GM18858 (cell line): ENCODE results near the gene LIPE.
"Not testable (repeated sequence)": the region's sequence is repeated elsewhere in the genome, so short reads cannot be mapped to it uniquely, and the experiment has no call there.

Source experiments
- ATAC-seq: cut with Tn5 transposase; IDR thresholded peaks from one replicate; pipeline ENCODE4 v1.9.1; 2021; ENCODE audit not compliant: unreplicated experiment

The LIPE gene

DNA sequence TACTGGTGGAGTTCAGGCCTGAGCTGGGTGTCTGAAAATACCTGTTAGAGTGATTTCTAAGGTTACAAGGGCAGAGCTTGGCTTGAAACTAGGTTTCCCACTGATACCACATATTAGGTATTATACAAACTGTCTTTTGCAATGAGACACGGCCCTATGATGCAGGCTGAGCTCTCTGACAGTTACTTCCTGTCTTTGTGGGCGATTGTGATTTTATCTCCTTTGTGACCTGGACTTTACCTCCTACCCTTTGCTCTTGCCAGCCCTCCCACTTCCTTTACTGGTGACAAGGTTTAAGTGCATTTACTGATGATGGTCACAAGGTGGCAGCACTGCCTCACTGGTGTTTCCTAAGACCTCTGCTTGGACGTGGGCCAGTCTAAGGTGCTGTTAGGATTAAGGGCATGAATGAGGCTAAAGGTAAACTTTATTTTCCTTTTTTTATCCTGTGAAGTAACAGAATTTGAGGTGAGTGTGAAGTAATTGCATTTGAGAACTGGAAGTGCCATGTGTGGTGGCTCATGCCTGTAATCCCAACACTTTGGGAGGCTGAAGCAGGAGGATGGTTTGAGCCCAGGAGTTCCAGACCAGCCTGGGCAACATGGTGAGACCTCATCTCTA, 23.2 kb upstream of the LIPE start:
- ATAC-seq: peak; percentile 60

DNA sequence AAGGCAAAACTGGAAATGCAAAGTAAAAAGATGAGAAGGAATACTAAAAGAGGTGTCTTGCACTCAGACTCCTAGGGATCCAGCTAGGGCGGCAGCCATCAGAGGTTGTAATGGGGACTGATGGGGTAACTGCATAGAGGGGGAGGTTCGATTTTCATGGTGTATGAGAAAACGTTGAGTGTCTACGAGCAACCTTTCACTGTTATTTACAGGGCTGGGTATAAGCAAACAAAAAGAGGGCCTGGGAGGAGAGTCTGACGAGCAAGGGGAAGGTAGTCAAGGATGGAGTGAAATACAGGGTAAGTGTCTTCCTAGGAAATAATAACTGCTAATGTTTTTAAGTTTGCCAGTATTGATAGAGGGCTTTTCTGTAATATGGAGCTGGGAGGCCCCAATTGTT, 21.1 kb upstream of the LIPE start:
- ATAC-seq: not testable (repeated sequence)

DNA sequence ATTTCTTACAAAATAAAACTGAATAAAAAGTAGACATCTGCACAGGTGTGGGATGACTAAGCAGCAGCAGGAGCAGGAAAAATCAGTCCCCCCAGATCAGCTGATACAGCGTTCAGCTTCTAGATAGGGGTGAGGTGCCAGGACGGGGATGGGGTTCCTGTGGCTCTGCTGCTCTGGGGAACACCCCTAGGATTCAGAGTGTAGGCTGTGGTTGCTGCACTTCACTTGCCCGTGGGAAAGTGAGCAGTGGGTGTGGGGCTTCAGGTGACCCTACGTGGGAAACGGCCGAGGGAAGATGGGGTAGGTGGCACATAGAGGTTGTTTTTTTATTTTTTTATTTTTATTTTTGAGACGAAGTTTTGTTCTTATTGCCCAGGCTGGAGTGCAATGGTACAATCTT, 18.8 kb upstream of the LIPE start:
- ATAC-seq: no peak

DNA sequence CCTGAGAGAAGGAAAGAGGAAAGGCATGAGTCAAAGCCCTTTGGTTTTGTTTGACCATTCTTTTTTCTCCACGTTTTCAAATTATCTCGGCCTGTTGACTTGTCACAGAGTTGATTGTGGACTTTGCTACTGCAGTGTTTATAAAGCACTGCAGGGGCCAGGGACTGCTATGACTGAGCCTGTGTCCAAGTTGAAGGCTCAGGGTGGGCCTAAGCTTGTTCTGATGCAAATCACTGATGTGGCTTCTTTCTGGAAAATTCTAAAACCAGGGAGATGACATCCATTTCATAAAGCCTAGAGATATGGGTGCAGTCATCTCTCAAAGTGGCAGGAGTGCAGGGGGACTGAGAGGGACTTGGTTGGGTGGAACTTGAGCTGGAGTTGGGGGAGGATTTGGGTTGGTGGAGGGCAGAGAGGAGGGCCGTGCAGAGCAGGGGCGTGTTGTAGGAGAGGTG, 16.8 kb upstream of the LIPE start:
- no peak for ATAC-seq

DNA sequence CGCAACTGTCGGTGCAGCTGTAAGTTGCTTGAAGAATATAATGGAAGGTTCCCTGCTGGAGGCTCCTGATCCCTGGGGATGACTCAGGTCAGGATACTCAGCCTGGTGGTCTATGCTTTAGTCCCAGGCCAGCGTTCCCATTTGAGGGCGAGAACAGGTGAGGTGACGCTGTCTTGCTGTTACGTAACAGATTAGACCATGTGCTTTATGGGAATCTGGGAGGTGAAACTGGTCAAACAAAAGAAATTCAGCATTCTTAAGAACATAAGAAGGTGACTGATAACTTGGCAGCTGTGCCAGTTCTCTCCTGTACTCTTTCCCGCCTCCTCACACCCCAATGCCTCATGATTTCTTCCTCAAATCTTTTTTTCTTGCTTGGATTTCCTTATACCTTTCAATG, 15.6 kb upstream of the LIPE start, which contains the start of gene CXCL17:
CXCL17 (minus strand) TSS at position 114 of the 400 bp plus-strand sequence. CDS start 114 bp downstream, outside the sequence.
- no peak for ATAC-seq

DNA sequence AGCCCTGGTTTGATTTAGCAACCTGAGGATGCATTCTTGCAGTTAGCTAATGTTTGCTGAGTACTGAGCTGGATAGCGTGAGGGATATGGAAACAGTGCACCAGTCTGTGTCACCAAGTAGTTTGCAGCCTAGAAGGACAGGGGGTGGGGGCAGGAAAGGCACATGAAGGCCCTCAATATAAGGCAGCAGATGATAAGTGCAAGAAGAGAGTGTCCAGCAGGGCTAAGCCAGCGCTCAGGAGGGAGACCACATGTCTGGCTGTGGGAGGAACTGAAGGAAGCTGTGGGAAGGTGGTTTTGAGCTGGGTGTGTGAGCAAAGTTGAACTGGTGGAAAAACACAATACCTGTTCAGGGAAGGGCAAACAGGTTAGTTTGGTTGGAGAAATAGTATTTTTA, 13.9 kb upstream of the LIPE start:
- ATAC-seq: no peak

DNA sequence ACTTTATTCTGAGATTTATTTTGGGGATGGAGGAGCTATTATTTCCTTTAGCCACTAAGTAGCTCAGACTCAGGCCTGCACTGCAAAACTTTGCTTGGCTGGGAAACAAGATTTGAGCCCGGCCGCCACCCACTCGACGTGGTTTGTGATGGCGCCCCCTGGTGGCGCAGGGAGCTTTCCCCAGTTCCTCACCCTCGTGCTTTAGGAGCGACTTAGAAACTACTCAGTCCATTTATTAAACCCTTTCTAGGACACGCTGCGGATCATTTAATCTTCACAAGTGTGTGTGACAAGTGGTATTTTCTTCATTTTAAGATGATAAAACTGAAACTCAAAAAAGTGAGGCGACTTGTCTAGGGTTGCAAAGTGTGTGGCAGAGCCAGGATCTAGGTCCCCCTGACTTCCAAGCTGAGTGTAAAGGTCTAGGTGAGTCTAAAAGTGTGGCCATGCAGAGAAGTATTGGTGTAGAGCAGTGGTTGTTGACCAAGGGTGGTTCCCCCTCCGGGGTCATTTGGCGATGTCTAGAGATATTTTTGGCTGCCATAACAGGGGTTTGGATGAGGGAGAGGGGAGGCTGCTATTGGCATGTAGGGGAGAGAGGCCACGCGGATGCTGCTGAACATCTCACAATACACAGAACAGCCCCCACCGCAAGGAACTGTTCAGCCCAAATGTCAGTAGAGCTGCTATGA, 13.3 kb upstream of the LIPE start:
- ATAC-seq: no peak

DNA sequence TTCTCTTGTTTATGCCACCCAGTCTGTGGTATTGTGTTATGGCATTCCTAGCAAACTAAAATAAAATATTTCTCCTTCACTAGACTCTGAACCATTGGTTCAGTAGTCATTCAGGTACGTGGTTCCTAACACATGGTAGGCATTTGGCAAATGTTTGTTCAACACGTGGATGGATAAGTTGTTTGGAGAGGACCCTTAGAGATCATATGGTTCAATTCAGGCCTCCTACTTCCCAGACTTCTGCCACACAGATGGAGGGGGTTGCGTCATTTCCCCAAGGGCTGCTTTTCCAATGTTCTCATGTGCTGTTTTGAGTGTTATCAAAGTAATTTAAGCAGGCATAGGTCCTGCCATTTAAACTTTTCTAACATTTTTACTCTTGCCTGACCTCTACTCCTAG, 8.8 kb upstream of the LIPE start:
- no peak for ATAC-seq

DNA sequence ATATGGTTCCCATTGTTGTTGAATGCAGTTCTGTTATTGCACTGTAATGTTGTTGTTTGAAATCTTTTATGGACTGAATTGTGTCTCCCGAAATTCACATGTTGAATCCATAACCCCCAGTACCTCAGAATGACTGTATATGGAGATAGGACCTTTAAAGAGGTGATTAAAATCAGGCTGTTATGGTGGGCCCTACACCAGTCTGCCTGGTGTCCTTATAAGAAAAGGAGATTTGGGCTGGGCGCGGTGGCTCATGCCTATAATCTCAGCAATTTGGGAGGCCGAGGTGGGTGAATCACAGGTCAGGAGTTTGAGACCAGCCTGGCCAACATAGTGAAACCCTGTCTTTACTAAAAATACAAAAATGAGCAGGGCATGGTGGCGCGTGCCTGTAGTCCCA, 8.1 kb upstream of the LIPE start:
- ATAC-seq: no peak

DNA sequence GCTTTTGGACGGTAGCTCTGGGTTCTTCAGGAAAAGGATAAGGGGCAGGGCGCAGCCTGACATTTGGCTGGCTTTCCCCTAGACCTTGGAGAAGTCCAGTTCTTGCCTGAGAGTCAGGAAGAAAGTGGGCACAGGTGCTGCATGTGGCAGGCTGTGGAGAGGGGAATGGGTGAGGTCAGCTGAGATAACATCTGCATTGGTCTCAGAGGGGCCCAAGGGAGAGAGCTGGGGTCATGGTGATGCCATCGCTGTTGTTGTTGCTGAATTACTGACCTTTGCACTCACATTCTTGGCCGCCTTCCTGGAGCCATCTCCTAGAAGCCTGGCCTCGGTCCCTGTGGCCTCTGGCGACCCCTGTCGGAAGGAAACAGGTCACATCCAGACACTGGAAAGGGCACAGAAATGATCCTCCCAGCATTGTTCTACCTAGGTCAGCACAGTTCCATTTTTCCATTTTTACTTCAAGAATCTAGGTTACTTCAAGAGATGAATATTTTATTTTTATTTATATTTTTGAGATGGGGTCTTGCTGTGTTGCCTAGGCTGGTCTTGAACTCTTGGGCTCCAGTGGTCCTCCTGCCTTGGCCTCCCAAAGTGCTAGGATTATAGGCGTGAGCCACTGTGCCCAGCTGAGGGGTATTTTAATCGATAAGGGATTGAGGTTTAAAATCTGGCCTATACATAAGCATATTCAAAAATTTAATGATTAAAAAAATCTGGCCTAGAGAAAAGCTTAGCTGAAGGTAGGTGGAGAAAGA, 6.5 kb upstream of the LIPE start:
- no peak for ATAC-seq

DNA sequence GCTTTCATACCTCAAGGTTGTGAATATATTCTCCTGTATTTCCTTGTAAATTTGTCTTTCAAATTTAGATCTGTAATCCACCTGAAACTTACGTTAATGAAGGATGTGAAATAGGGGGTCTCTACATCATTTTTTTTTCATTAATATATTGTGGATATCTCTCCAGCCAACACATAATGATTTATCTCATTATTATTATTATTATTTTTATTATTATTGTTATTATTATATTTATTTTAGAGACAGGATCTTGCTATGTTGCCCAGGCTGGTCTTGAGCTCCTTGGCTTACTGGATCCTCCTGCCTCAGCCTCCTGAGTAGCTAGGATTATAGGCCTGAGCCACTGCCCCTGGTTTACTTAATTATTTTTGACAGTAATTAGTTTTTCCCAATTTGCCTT, 4.3 kb upstream of the LIPE start:
- ATAC-seq: no peak

DNA sequence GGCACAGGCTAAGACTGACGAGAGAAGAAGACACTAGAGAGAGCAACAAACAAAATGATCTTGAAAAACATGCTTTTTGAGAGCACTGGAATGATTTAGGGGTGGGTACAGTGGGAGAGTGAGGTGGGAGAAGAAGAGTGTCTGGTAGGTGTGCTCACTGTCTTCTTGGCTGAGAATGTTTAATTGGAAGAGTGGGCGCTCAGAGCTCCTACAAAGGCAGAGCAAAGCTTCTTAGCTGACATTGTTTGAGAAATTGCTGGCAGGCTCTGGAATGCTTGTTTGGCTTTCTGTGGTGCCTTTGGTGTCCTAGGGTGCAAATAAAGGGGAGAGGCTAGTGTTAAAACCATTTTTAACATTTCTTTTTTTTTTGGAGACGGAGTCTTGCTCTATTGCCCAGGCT, 1.5 kb upstream of the LIPE start:
- no peak for ATAC-seq

DNA sequence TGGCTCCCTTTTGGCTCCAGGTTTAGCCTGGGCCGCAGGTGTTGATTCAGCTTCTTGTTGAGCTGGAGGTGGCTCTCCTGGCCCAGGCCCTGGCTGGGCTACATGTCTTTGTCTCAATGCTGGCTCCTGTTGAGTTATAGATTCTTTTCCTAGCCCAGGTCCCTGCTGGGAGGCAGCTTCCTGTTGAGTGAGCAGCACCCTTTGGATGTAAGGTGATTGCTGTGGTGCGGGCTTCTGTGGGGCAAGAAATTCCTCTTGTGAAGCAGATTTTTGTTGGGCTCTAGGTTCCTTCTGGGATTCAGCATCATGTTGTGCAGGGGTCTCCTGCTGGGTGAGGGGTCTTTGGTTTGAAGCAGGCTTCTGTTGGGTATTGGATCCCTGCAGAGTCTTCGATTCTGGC, 545 bp downstream of the LIPE start:
- ATAC-seq: no peak

DNA sequence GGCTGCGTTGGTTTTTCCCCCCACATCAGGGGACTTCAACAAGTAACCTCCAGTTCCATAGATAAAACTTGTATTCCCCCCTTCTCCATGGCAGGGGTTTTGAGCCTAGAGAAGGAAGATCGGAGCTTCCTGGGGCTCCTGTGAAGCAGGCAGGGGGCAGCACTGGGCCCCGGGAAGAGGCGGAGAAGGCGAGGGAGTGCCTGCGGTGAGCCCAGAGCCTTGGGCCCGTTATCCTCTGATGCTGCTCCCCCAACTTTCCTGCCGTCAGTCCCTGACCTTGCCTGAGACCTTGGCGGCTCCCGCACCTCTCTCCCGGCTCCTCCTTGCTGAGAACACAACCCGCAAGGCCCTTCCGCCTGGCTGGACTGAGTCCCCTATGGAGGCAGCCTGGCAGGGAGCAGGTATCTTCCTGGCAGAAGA, 2.5 kb downstream of the LIPE start:
- ATAC-seq: no peak

DNA sequence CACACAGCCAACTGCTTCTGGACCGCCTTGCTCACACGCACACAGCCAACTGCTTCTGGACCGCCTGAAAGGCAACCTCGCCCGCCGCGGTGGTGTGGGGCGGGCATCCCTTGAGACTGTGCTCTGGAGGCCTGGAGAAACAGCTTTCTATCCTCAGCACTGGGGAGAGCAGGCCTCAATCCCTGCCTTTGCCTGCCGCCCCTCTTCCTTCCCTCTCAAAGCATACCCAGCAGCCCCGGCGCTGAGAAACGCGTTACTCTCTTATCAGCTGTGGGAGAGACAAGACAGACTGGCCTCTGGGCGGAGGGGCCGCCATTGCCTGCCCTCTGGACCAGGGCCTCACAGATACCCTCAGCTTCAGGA, 2.9 kb downstream of the LIPE start:
- ATAC-seq: no peak

DNA sequence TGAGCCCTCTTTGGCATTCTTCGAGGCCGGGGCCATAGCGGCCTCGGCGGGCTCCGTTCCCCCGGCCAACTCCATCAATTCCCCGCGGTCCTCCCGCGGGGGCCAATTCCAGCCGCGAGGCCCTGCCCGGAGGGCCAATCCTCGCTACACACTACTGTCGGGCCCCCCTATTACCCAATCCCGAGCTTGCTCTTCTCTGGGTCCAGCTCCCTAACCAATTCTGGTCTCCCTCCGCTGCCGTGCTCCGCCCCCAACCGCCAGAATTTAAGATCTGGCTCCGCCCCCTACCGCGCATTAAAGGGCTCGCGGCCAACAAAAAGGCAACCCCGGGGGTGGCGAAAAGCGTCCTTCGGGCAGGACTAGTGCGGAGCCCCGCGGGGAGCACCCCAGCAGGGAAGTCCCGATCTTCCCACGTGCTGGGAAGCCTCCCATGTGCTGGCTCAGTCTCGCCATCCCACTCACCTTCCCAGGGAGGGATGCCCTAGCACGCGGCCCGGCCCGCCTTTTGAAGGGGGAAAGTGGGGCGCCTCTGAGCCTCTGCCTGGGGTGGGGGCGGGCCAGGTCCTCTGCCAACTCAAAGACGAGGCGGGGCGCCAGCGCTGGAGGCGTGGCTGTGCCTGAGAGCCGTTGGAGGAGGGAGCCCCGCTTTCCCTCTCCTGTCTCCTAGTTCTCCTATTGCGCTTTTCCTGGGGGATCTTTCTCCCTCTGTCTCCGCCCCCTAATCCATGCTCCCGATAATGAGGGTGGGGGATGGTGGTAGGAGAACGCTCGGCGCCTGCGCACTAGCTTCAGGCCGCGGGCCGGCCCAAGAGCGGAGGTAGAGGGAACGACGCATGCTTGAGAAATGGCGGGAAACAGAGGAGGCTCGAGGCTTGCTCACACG, 3.5 kb downstream of the LIPE start:
- peak; percentile 70 for ATAC-seq

DNA sequence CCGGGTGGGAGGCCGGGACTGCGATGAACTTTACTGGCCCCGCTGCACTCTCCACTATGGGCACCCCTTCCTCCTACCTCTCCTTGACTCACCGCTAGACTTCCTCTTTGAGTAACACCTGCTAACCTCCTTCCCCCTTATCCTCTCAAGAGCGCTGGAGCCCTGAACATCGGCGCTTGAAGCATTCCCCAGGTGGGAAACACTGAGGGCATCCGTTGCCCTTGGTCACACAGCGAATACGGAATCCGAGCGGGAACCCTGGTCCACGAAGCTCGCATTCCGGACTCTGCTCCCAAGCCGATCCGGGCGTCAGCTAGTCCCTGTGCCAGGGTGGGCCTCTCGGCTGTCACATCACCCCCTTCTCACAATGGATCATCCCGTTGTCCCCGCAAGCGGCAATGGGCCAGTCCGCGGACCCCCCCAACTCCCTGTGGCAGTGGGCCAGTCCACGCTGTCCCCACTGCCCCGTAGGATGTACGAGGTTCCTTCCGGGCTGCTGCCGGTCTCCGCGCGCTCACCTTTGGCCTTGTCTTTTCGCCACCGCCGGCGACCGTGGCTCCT, 4.2 kb downstream of the LIPE start:
- peak; percentile 10 for ATAC-seq

DNA sequence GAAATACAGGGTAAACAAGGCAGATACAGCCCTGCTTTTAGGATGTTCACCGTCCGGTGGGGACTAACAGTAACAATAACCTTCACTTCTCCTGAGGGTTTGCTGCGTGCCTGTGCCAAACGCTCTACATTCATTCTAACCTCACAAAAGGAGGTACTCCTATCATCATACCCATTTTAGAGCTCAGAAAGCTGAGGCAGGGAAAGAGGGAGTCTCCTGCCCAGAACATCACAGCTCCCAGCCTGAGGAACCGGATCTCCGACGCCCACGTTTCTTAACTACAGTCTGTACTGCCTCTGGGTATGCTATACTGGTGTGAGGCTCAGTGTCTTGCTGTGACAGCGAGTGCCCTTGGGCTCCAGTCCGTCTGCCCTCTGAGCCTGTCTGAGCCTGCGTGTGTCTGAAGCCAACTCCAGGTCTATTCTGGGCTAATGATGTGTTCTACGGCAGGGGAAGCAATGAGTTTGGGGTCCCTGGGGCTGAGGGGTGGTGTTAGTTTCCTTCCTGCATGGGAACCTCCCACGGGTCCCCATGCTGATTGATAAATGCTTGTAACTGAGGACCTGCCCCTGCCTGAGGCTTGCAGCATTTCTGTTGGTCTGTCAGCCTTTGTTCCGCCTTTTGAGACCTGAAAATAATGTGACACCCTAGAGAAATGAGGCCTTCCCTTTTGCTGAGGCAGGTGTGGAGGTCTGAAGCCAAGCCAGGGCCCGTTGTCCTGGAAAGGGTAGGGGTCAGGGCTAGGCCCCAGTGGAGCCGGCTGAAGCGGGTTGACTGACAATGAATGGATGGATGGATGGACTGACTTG, 4.9 kb downstream of the LIPE start:
- ATAC-seq: no peak

DNA sequence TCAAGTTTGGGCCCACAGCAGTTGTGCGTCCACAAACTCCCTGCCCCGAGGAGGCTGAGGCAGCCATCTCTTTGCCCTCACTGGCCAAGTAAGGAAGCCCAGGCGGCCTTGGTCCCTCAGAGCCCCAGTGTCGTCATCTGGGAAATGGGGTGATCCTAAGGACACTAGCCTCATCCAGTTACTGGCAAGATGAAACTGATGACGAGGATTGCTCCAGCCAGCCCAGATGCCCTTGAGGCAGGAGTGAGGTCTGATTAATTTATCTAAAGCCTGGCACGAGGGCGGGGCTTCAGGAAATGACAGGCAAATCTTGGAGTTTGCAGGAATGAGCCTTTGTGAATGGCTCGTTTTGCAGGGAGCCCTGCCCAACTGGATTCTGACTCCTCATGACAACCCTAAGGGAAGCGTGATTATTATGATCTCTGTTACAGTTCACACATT, 5.6 kb downstream of the LIPE start:
- ATAC-seq: no peak

DNA sequence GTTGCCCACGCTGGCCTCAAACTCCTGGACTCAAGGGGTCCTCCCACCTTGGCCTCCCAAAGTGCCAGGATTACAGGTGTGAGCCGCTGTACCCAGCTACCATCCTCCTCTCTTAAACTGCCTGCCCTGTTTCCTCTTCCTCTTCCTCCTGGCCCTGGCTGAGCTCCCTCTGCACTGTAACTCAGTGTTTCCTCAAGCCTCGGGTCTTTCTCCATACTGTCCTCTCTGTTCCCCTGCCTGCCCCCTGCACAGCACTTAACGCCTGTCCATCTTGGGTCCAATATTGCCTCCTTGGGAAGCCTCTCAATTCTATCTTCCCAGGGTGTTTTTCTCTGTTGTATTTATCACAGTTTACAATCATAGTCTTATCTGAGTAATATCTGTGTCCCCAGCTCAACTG, 6.1 kb downstream of the LIPE start:
- ATAC-seq: no peak
